Kidney (tissue), 14 donors: ENCODE data around the gene CACTIN. TPM values are rescaled to one million over a fixed set of nuclear protein-coding genes. Genes with fewer than 3 reads are reported as not detected.
A peak's percentile ranks its signal among the peaks of the same experiment; 100 is the strongest.

Experiments used
- DNase-seq, 5 donors: peaks; one replicate each; pipeline ENCODE4 v3.0.0-alpha.2; 2013 to 2020
- FAIRE-seq: peaks from 2 replicates; lab custom pipeline; 2012; peaks lifted over from hg19 to GRCh38; lab: Jason Lieb, UNC
- H3K27ac ChIP-seq, 2 donors: one replicate each; pipeline ENCODE4 v1.7.0; 2013; ENCODE audit warnings: low read depth in 2 of 2, low read length in 2 of 2, inconsistent platforms in 1 of 2
- H3K27me3 ChIP-seq: one replicate; pipeline ENCODE4 v1.7.1; 2013; ENCODE audit warnings: low read length, inconsistent platforms; ENCODE audit not compliant: control insufficient read depth, insufficient read depth
- H3K36me3 ChIP-seq, 3 donors: one replicate each; pipeline versions ENCODE4 v1.7.0 to v1.7.1; 2013; ENCODE audit warnings: low read length in 3 of 3, control low read depth in 1 of 3, inconsistent platforms in 1 of 3; ENCODE audit not compliant: insufficient read depth in 3 of 3, control insufficient read depth in 2 of 3
- H3K4me1 ChIP-seq, 3 donors: one replicate each; pipeline versions ENCODE4 v1.7.0 to v1.7.1; 2013; ENCODE audit warnings: low read length in 3 of 3, inconsistent platforms in 1 of 3, low read depth in 1 of 3; ENCODE audit not compliant: control insufficient read depth in 2 of 3, insufficient read depth in 2 of 3
- H3K4me3 ChIP-seq, 3 donors: one replicate each; pipeline versions ENCODE4 v1.7.0 to v1.8.1; 2013; ENCODE audit warnings: low read length in 3 of 3, control low read depth in 1 of 3, inconsistent platforms in 1 of 3
- H3K9ac ChIP-seq, 3 donors: one replicate each; pipeline versions ENCODE4 v1.7.0 to v1.7.1; 2013; ENCODE audit warnings: low read length in 3 of 3, control low read depth in 1 of 3, inconsistent platforms in 1 of 3
- H3K9me3 ChIP-seq, 3 donors: one replicate each; pipeline versions ENCODE4 v1.7.0 to v1.7.1; 2013; ENCODE audit warnings: low read length in 3 of 3, control low read depth in 1 of 3, inconsistent platforms in 1 of 3; ENCODE audit not compliant: control insufficient read depth in 2 of 3, insufficient read depth in 1 of 3
- CTCF ChIP-seq: IDR thresholded peaks from 3 replicates; pipeline ENCODE4 v1.5.1; 2012; ENCODE audit warnings: mild to moderate bottlenecking, moderate library complexity, borderline replicate concordance; ENCODE audit not compliant: insufficient read depth; ENCODE audit errors: extremely low read depth
- intact Hi-C: fragments of 100-400 bp; cut with DNase I; formaldehyde crosslinking; loops from one replicate; pipeline ENCODE4 v1.11.1; 2022
- polyA plus RNA-seq: library from polyadenylated mRNA; stranded (reverse); fragments of 350-450 nt; fragmentation: Illumina TruSeq; extraction: RNeasy Lipid Tissue Mini Kit (QIAGEN cat#74804); gene quantifications from one replicate; pipeline ENCODE4 v1.2.3, GENCODE V29; 2014; ENCODE audit warnings: low read depth, low replicate concordance; ENCODE audit not compliant: insufficient read depth
- total RNA-seq: library from RNA; stranded (reverse); fragmentation: NEBNext Ultra II Directional; extraction: Animal tissue kit (Norgen Biotek cat#: 25700); gene quantifications from one replicate; pipeline ENCODE4 v1.2.1, GENCODE V29; 2021
- donor health status: control.
- donor health status: control.
- donor health status: control.
- donor health status: control.
- donor health status: control.
- donor health status: DM: yes; HTN: yes; CAD: no.
- donor health status: Normal renal cell carcinoma (clear cell type).

Gene CACTIN
- total and polyA plus RNA-seq, 2 donors from 2014 or later: 11.6 to 23.9 TPM

- Histone ChIP-seq H3K36me3 (peaks cover 0 to 2% (median 0%) of the 10 kb centered on the region in 3 donors), H3K9me3 (no peaks in the 10 kb centered on the region), H3K27ac (no peak overlapping the region), H3K9ac (no peak overlapping the region), H3K27me3 (no peaks in the 10 kb centered on the region), H3K4me3 (no peak overlapping the region), H3K4me1 (no peaks in the 10 kb centered on the region)
- TF ChIP-seq CTCF: no peak
- FAIRE-seq (no peak), DNase-seq (no peak)
- intact Hi-C loops: no loop called here
Measured at GRCh38 chr19:3578390-3578789, 48.2 kb downstream of the CACTIN start.

- peaks cover 0 to 2% (median 0%) of the 10 kb centered on the region in 3 donors for H3K36me3 ChIP-seq
- DNase-seq (peak in 1 of 5 donors; percentile 72), FAIRE-seq (no peak)
- no peaks in the 10 kb centered on the region for H3K27me3 ChIP-seq
- H3K9ac ChIP-seq: no peak overlapping the region
- no peak for TF ChIP-seq CTCF
- H3K9me3 ChIP-seq: no peaks in the 10 kb centered on the region
- intact Hi-C loops: no loop called here
- no peak overlapping the region for H3K27ac ChIP-seq
- no peak overlapping the region for H3K4me3 ChIP-seq
- no peaks in the 10 kb centered on the region for H3K4me1 ChIP-seq
Measured at GRCh38 chr19:3577723-3578344, 48.8 kb downstream of the CACTIN start.

- Histone ChIP-seq H3K36me3 (peaks cover 0 to 2% (median 0%) of the 10 kb centered on the region in 3 donors), H3K27me3 (no peaks in the 10 kb centered on the region), H3K4me1 (peaks cover 0 to 4% (median 3%) of the 10 kb centered on the region in 3 donors), H3K9me3 (no peaks in the 10 kb centered on the region), H3K4me3 (no peak overlapping the region), H3K9ac (no peak overlapping the region), H3K27ac (no peak overlapping the region)
- intact Hi-C loops: no loop called here
- DNase-seq (peak in 4 of 5 donors; percentile 65 to 90 (median 74)), FAIRE-seq (no peak)
- no peak for TF ChIP-seq CTCF
Measured at GRCh38 chr19:3576696-3577443, 49.7 kb downstream of the CACTIN start.
